Subcutaneous abdominal adipose tissue (tissue), 5 donors: Measurements from ENCODE around the gene ADAMTS3.
A peak's percentile ranks its signal among the peaks of the same experiment; 100 is the strongest.

Experiments used
- H3K27ac ChIP-seq: one replicate; pipeline ENCODE4 v1.7.0; 2013; ENCODE audit warnings: low read depth, mild to moderate bottlenecking, inconsistent platforms, low read length, moderate library complexity
- H3K27me3 ChIP-seq, 5 donors: one replicate each; pipeline ENCODE4 v1.7.0; 2013; ENCODE audit warnings: low read length in 5 of 5, inconsistent platforms in 1 of 5; ENCODE audit not compliant: control insufficient read depth in 5 of 5, insufficient read depth in 4 of 5
- H3K36me3 ChIP-seq, 5 donors: one replicate each; pipeline ENCODE4 v1.7.0; 2013; ENCODE audit warnings: low read length in 5 of 5; ENCODE audit not compliant: control insufficient read depth in 5 of 5, insufficient read depth in 5 of 5
- H3K4me1 ChIP-seq, 5 donors: one replicate each; pipeline ENCODE4 v1.7.0; 2013; ENCODE audit warnings: low read length in 5 of 5, mild to moderate bottlenecking in 3 of 5, moderate library complexity in 1 of 5; ENCODE audit not compliant: control insufficient read depth in 5 of 5, insufficient read depth in 5 of 5
- H3K4me3 ChIP-seq, 5 donors: one replicate each; pipeline ENCODE4 v1.7.0; 2013; ENCODE audit warnings: low read length in 5 of 5, low read depth in 1 of 5
- H3K9ac ChIP-seq, 5 donors: one replicate each; pipeline ENCODE4 v1.7.0; 2013; ENCODE audit warnings: low read length in 5 of 5, mild to moderate bottlenecking in 4 of 5, moderate library complexity in 3 of 5
- H3K9me3 ChIP-seq, 5 donors: one replicate each; pipeline ENCODE4 v1.7.0; 2013; ENCODE audit warnings: low read length in 5 of 5; ENCODE audit not compliant: control insufficient read depth in 5 of 5
- donor health status: healthy.
- donor health status: healthy.
- donor health status: healthy.
- donor health status: healthy.
- donor health status: healthy.

The ADAMTS3 gene

GRCh38 chr4:72318421-72319170 lies 250.4 kb downstream of the ADAMTS3 start:
- no peak overlapping the region for H3K4me3 ChIP-seq
- H3K27me3 ChIP-seq: no peaks in the 10 kb centered on the region
- H3K9me3 ChIP-seq: no peaks in the 10 kb centered on the region
- no peaks in the 10 kb centered on the region for H3K36me3 ChIP-seq
- H3K27ac ChIP-seq: no peak overlapping the region
- no peak overlapping the region for H3K9ac ChIP-seq
- peaks cover 0 to 17% (median 10%) of the 10 kb centered on the region in 5 donors for H3K4me1 ChIP-seq

GRCh38 chr4:72314869-72315268 lies 254.2 kb downstream of the ADAMTS3 start:
- H3K27ac ChIP-seq: no peak overlapping the region
- H3K36me3 ChIP-seq: no peaks in the 10 kb centered on the region
- no peaks in the 10 kb centered on the region for H3K9me3 ChIP-seq
- no peaks in the 10 kb centered on the region for H3K27me3 ChIP-seq
- no peak overlapping the region for H3K9ac ChIP-seq
- H3K4me3 ChIP-seq: no peak overlapping the region
- peaks cover 4 to 34% (median 25%) of the 10 kb centered on the region in 5 donors for H3K4me1 ChIP-seq

- H3K4me3 ChIP-seq: no peak overlapping the region
- H3K27ac ChIP-seq: no peak overlapping the region
- no peaks in the 10 kb centered on the region for H3K36me3 ChIP-seq
- peaks cover 4 to 30% (median 19%) of the 10 kb centered on the region in 5 donors for H3K4me1 ChIP-seq
- no peaks in the 10 kb centered on the region for H3K9me3 ChIP-seq
- H3K9ac ChIP-seq: no peak overlapping the region
- no peaks in the 10 kb centered on the region for H3K27me3 ChIP-seq
Observed at GRCh38 chr4:72313121-72313520, 255.9 kb downstream of the ADAMTS3 start.

- peak overlapping the region; percentile 52 for H3K27ac ChIP-seq
Observed at GRCh38 chr4:72312032-72312650, 256.9 kb downstream of the ADAMTS3 start.

GRCh38 chr4:72311291-72311690 lies 257.7 kb downstream of the ADAMTS3 start:
- H3K4me3 ChIP-seq: no peak overlapping the region
- H3K27ac ChIP-seq: no peak overlapping the region
- peaks cover 4 to 30% (median 19%) of the 10 kb centered on the region in 5 donors for H3K4me1 ChIP-seq
- no peaks in the 10 kb centered on the region for H3K9me3 ChIP-seq
- no peaks in the 10 kb centered on the region for H3K36me3 ChIP-seq
- no peaks in the 10 kb centered on the region for H3K27me3 ChIP-seq
- no peak overlapping the region for H3K9ac ChIP-seq

More at GRCh38 chr4:72312032-72312650, 256.9 kb downstream of the ADAMTS3 start:
- Histone ChIP-seq H3K9me3 (no peaks in the 10 kb centered on the region), H3K4me1 (peaks cover 4 to 30% (median 19%) of the 10 kb centered on the region in 5 donors), H3K27me3 (no peaks in the 10 kb centered on the region), H3K36me3 (no peaks in the 10 kb centered on the region), H3K9ac (no peak overlapping the region), H3K4me3 (no peak overlapping the region)

- H3K27ac ChIP-seq: no peak overlapping the region
- H3K27me3 ChIP-seq: no peaks in the 10 kb centered on the region
- H3K36me3 ChIP-seq: no peaks in the 10 kb centered on the region
- H3K9ac ChIP-seq: no peak overlapping the region
- H3K4me1 ChIP-seq: no peaks in the 10 kb centered on the region
- H3K9me3 ChIP-seq: no peaks in the 10 kb centered on the region
- H3K4me3 ChIP-seq: no peak overlapping the region
Observed at GRCh38 chr4:72305620-72306019, 263.4 kb downstream of the ADAMTS3 start.

- Histone ChIP-seq H3K9me3 (no peaks in the 10 kb centered on the region), H3K4me3 (no peak overlapping the region), H3K9ac (no peak overlapping the region), H3K4me1 (no peaks in the 10 kb centered on the region), H3K27me3 (no peaks in the 10 kb centered on the region), H3K36me3 (no peaks in the 10 kb centered on the region), H3K27ac (no peak overlapping the region)
Observed at GRCh38 chr4:72305080-72305479, 263.9 kb downstream of the ADAMTS3 start.

GRCh38 chr4:72302981-72303704 lies 265.9 kb downstream of the ADAMTS3 start:
- Histone ChIP-seq H3K4me3 (no peak overlapping the region), H3K36me3 (no peaks in the 10 kb centered on the region), H3K9me3 (no peaks in the 10 kb centered on the region), H3K27me3 (no peaks in the 10 kb centered on the region), H3K9ac (no peak overlapping the region), H3K27ac (no peak overlapping the region), H3K4me1 (no peaks in the 10 kb centered on the region)

- Histone ChIP-seq H3K9me3 (no peaks in the 10 kb centered on the region), H3K27ac (no peak overlapping the region), H3K4me1 (no peaks in the 10 kb centered on the region), H3K27me3 (no peaks in the 10 kb centered on the region), H3K9ac (no peak overlapping the region), H3K4me3 (no peak overlapping the region), H3K36me3 (no peaks in the 10 kb centered on the region)
Observed at GRCh38 chr4:72301759-72302158, 267.3 kb downstream of the ADAMTS3 start.

DNA sequence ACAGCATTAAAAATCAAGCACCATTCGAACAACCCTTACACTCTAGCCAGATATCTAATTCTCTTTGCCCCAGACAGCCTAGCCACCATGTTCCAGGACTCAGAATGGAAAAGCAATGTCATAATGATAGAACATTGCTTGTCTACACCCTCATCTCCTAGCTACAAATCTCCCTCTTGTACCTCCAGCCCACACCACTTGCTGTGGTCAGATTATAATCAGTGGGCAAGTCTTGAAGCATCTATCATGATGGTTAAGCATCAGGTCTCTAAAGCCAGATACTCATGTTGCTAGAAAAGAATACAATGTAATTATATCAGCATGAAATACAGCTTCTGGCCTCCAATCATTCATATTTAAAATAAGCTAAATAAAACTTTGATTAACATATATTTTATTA lies 268.9 kb downstream of the ADAMTS3 start:
- H3K4me3 ChIP-seq: no peak overlapping the region
- H3K4me1 ChIP-seq: no peaks in the 10 kb centered on the region
- H3K27me3 ChIP-seq: no peaks in the 10 kb centered on the region
- no peak overlapping the region for H3K27ac ChIP-seq
- H3K36me3 ChIP-seq: no peaks in the 10 kb centered on the region
- H3K9me3 ChIP-seq: no peaks in the 10 kb centered on the region
- H3K9ac ChIP-seq: no peak overlapping the region
